DMS53 treated with DMSO at 0.1 percent for 48 hours (cell line): ENCODE data around the gene MOB3B.
"Not testable (repeated sequence)": the region's sequence is repeated elsewhere in the genome, so short reads cannot be mapped to it uniquely, and the experiment has no call there.

Source experiments
- DNase-seq: peaks from one replicate; lab custom pipeline; 2025; ENCODE audit not compliant: unreplicated experiment; lab: John Stamatoyannopoulos, UW

MOB3B gene

DNA sequence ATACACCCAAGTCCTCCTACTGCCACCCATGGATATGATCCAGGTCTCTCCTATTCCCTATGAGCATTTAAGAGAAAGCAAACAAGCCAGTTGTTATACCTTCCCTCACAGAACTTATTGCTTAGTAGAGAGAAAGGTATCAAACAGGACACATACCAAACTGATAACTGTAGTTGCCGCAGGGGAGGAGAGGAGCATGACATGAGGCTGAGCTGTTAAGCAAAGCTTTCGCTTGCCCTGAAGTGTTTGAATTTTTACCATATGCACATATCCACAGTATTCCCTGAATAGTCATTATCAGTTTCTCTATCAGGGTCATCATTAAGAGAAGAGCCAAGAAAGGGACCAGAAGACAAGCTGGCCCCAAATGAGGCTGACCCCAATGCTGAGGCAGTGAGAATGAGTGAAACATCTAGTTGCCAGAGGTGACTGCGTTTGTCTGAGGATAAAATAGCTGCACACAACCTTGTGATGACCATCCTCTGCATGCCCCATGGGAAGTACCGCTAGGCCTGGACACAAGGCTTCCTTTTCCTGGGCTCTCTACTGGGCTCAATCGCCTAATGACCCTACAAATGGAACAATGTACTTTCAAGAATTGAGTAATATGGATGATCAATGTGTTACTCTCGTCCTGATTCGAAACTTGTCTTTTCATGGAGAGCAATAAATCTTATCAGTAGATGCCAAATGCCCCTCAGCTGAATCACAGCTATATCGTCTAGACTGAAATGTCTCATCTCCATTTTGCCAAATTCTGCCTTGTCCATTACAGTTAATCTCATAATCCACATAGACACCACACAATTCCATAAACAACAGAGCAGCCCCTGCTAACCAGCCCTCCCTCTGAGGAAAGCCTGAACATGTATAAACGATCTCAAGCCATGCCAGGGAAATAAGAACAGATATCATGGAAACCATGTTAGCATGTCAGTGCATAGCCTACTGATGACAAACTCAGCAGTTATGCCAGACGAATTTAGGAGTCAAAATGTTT lies 9.8 kb downstream of the MOB3B start:
- no peak for DNase-seq

DNA sequence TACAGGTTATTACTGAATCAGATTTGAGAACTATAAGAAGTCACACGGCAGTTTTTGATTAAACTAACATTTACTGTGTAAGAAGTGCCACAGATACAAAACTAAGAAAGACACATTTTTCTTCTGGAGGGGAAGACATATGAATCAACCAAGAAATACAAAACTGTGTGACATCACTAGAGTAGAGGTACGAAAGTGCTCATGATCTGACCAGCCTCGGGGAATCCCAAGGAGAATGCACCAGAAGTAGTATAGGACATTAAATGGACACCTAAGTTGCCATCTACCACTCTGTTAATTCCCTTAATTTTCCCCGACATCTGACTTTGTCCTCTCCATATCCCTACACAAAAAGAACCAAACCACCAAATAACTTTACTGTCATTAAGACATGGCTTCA lies 10.8 kb downstream of the MOB3B start:
- no peak for DNase-seq

DNA sequence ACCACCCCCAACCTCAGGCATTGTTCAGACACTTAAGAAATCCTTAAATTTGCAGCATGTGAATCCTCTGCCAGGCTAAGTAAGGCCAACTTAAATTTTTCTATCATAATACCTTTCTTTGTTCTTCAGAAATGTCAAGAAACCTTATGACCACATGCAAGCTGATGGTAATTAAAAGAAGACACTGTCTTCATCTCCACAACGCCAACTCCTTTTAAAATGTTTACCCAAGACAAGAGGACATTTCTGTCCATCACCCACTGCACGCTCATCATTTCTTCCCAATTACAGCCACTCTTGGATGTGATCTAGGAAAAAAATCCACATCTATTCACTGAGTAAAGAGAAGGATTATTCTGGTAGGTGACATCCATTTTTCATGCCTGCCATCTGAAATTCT lies 11.6 kb downstream of the MOB3B start:
- no peak for DNase-seq

DNA sequence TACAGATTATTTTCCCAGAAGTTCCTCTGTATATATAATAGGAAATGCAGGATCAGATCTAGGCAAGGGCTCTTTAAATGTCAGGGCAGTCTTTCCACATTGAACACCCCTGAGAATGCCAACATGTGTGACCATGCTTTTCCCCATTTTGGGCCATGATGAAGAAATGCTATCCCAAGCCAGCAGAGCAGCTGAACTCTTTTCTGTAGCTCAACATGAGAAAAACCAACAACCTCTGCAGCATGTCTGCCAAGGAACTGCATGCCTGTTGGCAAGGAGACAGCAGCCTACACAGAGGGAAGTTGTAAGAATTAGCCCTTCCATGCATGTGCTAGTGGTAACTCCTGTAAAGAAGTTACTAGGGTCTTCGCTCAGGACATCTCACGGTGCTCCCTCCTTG lies 15.1 kb downstream of the MOB3B start:
- DNase-seq: no peak

DNA sequence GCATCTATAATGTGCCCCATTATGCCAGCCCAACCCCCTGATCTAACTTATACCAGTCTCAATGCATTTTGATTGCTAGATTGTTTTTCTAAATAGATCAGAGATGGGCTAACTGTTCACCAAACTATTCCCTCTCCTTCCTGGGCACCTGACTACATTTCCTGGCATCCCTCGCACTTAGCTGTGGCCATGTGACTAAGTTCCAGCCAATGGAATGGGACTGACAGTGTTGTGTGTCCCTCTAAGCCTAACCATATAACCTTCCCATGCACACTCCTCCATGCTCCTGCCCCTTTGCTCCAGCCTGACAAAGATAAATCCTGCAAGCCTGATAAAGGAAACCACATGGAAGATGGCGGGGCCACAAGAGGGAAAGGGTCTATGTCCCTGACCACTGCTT lies 17.8 kb downstream of the MOB3B start:
- no peak for DNase-seq

DNA sequence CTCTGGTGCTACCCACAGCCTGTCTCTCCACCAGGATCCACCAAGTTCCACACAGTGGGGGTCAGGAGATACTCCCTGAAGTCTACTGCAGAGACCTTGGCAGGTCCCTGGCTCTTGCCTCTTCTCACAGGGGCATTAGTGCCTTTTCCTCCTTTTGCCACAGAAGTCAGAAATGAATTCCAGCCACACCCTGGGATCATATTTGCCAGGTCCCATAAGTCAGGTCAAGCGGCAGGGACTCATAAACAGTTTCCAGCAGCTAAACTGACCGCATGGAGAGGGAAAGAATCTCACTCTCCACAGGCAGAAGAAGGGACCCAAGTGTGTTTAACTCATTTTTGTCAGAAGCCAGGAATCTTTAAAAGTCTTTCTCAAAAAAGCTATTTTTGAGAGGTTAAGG lies 18.8 kb downstream of the MOB3B start:
- no peak for DNase-seq

DNA sequence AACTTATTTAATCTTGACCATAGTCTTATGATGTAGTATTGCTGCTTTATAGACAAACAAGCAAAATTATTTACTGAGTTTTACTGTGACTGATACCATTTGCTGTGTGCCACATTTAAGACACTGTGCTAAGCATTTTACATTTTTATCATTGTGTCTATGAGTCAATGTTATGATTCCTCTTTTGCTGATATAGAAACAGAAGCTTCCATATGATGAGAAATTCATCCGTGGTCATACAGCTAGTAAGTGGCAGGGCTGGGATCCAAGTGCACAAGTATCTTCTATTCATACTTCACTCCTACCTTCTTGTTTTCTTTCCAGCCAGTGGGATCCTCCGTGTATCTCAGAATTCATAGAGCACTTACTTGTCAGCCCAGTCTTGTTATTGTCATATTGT lies 22.6 kb downstream of the MOB3B start:
- no peak for DNase-seq

DNA sequence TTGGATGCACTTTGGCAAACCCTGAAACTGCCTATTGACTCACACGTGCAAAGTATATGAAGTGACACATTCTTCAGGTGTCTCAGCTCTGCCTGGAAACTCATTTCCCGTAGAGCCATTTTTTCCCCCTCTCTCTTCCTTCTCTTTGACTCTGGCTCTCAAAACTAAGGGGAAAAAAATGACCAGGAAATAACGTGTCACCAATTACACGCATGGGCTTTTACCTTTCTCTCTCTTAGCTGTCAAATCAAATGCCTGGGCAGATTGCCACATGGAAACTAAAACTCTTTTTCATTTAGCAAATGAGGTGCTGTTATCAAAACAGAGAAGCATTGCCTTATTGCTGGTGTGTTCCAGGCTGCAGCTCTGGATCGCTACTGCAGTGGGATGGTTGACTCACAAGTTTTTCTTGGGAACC lies 23.9 kb downstream of the MOB3B start:
- DNase-seq: no peak

DNA sequence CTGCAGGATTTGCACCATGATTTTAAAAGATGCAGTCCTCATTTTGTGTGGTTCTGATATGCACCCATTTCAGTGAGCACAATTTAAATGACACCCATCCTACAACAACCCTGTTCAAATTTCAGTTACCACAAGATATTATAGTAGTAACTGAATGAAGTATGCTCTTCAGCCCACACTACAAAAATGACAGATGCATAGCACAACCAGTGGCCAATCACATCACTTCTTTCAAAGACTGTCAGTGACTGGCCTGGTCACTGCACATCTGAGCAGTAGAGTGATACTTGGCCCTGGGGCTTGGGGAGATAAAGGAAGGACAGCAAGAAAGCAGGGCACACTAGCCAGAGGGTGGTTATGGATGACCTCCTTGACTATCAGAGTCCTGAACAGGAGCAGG lies 25.4 kb downstream of the MOB3B start:
- no peak for DNase-seq

DNA sequence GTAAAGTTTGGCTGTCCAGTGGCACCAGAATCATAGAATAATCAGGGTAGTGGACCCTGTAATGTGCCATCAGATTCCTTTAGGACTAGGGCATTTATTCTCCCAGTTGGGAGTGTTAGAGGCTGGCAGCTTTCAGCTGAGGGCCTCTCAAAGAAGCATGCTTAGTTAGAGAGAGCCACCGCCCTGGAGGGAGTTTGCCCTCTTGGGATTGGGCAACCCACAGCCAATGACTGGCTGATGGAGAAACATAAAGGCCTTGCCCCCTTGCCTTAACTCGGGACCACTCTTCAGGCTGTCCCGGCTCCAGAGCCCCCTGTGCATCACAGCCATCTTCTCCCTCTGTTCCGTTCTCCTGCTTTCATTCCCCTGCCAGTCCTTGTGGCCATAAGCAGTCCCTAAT lies 26.0 kb downstream of the MOB3B start:
- DNase-seq: no peak

DNA sequence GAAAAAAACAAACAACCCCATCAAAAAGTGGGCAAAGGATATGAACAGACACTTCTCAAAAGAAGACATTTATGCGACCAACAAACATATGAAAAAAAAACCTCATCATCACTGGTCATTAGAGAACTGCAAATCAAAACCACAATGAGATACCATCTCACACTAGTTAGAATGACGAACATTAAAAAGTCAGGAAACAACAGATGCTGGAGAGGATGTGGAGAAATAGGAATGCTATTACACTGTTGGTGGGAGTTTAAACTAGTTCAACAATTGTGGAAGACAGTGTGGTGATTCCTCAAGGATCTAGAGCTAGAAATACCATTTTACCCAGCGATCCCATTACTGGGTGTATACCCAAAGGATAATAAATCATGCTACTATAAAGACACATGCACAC lies 28.7 kb downstream of the MOB3B start:
- DNase-seq: not testable (repeated sequence)

DNA sequence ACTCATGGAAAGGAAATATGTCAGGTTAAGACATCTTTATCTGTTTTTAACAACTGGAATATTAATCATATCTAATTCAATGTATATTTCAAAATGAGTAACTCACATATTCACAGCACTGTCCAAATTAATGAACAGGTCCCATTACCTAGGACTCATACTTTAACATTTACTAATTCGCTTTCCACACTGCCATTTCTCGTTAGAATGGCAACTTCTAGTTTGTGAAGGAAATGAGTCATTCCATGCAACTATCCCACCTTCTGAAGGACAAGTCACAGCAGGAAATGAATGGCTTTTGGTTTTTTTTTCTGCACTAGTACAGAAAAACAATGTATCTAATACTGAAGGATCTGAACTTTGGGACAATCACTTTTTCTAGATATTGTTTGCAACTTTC lies 30.2 kb downstream of the MOB3B start:
- DNase-seq: peak; percentile 15

DNA sequence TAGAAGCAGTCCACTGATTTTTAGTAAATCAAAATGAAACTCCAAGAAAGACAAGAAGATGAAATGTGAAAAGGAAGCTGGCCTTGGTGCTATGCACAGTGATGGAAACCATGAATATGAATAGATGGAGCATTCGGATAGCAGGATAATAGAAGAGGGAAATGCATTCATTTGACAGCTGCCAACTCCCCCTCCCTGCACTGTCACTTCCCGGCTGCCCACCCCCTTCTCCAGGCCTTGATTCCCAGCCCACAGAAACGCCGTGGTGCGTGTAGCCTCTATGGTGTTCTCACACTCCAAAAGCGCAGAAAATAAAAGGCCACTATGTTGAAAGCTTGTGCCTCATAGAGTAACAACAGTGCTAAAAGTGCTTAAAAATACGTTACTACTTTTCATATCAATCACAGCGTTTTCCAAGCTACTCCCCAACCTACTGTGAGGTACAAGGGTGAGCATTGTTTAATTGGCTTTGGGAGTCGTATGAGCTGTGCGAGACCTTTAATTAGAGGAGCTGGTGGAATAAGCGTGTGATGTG lies 31.7 kb downstream of the MOB3B start:
- no peak for DNase-seq

DNA sequence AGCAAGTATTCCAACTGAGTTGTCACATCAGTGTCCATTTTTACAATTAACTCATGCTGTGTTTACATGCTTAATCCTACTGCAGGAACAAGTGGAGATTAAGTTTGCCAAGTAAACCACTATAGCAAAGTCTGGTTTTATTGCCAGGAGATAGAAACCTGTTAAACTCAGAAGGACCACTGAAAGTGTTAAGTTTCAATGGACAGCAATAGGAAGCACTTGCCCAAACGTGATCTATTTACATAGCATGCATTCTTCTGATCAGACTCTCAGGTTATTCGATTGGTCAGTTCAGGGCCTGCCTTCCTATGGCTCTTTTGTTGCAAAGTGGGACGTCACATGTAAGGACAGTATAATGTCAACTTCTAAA lies 33.5 kb downstream of the MOB3B start:
- no peak for DNase-seq

DNA sequence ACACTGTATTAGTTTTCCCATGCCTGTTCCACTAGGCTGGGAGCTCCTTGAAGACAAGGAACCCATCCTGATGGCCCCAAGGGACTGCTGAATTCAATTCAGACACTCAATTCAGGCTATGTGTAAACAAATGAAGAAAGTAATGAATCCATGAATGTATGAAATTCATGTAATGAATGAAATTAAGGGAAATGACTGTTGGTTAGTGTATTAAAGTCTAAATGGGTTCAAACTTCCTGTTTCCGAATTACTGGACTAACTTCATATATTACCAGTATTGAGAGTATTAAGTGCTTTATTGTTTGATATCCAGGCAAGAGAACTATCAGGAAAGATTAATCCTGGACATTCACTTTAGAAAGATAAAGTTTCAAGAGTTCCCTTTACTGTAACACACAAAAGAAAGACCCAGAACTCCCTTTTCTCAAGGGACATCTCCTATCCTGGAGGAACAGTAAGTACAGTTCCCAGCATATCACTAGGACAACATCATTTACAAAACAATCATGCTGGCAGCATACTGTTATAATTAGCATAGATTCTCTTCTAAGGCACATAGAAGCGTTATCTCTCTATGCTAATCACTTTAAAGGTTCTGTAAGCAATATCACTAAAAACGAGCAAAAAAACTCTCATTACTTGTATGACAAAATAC lies 34.0 kb downstream of the MOB3B start:
- no peak for DNase-seq

DNA sequence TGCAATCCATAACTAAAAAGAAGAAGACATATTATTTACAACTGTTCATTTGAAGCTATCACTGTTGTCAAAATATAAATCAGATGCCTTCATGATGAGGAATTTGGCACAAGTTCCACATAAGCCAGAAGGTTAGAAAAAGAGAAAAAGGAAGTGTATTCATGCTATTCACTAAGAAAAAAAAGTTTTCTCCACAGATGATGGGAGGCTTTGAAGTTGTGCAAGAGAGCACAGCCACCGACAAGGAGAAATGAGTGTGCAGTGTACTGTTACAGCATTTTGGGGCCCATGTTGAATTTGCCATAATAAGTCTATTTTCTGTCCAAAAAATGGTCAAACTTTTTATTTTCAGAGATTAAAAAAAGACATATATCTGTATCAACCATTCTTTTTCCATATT lies 38.5 kb downstream of the MOB3B start:
- DNase-seq: no peak

DNA sequence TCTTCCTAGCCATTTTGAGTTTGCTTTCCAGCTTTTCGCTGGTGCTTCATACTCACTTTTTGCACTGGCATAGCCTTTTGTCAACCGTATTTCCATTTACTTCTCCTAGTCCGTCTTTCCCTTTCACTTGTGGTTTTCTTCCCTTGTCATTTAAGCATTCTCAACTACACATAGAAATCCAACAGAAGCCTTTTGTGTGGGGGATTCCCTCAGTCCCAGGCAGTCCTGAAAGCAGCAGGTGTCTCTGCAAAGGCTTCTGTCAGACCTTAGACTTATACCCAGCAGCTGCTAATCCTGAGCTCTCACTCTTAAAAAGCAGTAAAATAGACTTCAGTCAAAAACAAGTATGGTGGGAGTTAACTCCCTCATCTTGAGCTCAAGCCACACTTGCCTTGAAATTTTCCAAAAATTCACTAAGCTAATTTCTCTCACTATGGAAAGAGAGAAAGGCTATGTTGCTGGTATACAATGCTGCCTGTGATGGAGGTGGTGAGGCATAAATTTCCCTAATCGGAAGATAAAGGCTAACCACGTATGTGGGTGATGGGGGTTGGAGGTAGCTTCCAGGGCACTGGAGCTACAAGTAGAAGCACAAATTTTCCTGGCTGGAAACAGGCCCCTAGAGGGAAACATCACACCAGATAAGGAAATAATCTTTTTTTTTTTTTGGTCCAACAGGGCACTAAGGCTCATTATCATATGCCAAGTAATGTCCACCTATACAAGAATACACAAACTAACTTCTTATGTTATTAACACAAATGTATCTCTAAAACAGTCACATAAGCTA lies 40.3 kb downstream of the MOB3B start:
- DNase-seq: no peak

DNA sequence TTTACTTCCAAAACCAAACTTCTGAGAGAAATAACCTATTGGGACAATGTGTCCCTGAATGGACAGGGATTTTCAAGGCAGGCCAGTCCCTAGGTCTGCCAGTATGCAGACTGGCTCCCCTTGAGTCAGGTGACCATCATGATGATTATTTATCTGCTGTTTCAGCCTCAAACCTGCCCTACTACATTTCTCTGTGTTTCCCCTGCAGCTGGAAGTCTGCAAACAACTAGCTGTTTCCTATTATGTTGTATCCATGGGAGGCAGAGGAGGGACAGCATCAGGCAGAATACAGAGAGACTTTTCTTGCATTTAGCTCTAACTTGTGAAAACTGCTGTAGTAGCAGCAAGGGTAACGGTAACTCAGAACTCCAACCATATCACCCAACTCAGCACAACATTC lies 41.7 kb downstream of the MOB3B start:
- DNase-seq: no peak

DNA sequence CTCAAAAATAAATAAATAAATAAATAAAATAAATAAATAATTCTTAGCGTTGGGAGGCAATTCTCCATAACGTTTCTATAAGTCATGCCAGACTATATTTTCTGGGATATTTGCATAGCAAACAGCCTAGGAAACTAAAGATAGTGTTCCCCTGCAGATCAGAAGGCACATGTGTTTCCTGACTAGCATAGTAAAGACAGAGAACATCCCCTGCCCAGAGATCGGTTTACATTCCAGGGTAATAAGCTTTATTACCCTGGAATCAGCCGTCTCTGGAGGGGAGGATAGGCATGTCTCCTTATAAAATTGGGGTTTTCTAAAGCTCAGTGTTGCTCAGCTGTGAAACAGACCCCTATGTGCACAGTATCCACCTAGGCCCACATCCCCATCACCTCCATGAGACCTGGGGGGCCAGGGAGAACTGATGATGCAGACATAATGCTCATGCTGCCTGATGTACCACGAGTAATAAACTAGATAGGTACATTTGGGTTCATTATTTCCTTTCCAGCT lies 42.4 kb downstream of the MOB3B start:
- no peak for DNase-seq

DNA sequence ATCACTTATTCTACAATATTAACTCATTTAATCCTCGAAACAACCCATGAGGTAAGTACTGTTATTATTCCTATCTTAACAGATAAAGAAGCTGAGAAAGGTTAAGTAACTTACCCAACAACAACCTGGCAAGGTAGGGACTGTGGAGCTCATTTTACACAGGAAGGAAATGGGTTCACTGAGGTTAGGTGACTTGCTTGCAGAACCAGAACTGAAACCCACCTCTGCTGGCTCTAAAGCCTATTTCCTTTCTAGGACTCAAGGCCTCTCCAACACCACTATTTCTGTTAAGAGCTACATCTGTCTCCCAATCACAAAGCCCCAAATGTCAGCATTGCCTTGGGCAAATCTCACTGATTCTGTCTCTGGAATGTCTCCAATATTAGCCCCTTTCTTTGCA lies 44.5 kb downstream of the MOB3B start:
- no peak for DNase-seq

DNA sequence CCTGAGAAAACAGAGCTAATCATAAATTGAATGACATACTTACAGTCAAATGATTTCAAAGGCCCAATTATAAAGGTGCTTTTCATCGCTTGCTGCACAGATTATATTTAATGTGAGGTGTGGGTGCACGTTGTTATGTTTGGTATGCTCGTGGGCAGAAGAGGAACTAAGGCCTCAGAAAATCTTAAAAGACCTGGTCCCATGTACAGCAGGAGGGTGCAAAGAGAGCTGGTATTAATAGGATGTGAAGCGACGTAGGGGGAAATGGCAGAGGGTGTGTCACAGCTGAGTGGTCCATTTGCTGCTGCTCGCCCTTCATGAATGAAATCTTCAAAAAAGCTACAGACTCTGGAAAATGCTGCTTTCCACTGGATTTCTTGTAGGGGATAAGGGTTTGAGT lies 46.0 kb downstream of the MOB3B start:
- no peak for DNase-seq
